Duodenal mucosa (tissue), 2 donors: Measurements from ENCODE around the gene GPR146.

ENCODE experiments used
- H3K27ac ChIP-seq: one replicate; pipeline ENCODE4 v1.7.0; 2013; ENCODE audit warnings: low read depth, low read length
- H3K27me3 ChIP-seq, 2 donors: one replicate each; pipeline ENCODE4 v1.7.0; 2013; ENCODE audit warnings: low read length in 2 of 2, control low read depth in 1 of 2; ENCODE audit not compliant: insufficient read depth in 2 of 2, control insufficient read depth in 1 of 2
- H3K36me3 ChIP-seq, 2 donors: one replicate each; pipeline ENCODE4 v1.7.0; 2013; ENCODE audit warnings: low read length in 2 of 2, control low read depth in 1 of 2; ENCODE audit not compliant: insufficient read depth in 2 of 2, control insufficient read depth in 1 of 2
- H3K4me1 ChIP-seq, 2 donors: one replicate each; pipeline ENCODE4 v1.7.0; 2013; ENCODE audit warnings: low read length in 2 of 2, control low read depth in 1 of 2; ENCODE audit not compliant: insufficient read depth in 2 of 2, control insufficient read depth in 1 of 2
- H3K4me3 ChIP-seq, 2 donors: one replicate each; pipeline ENCODE4 v1.7.0; 2013; ENCODE audit warnings: low read length in 2 of 2, low read depth in 1 of 2
- H3K9ac ChIP-seq, 2 donors: one replicate each; pipeline ENCODE4 v1.7.0; 2013; ENCODE audit warnings: low read length in 2 of 2, low read depth in 1 of 2
- H3K9me3 ChIP-seq, 2 donors: one replicate each; pipeline ENCODE4 v1.7.0; 2013; ENCODE audit warnings: low read length in 2 of 2, control low read depth in 1 of 2; ENCODE audit not compliant: control insufficient read depth in 1 of 2

Gene GPR146

GRCh38 chr7:1054861-1055450, 10.6 kb downstream of the GPR146 start:
- no peaks in the 10 kb centered on the region for H3K36me3 ChIP-seq
- no peaks in the 10 kb centered on the region for H3K9me3 ChIP-seq
- no peak overlapping the region for H3K9ac ChIP-seq
- no peaks in the 10 kb centered on the region for H3K27me3 ChIP-seq
- H3K4me3 ChIP-seq, result peak overlapping the region in 1 of 2 donors; percentile 10
- H3K27ac ChIP-seq, result no peak overlapping the region
- peaks cover 0 to 8% of the 10 kb centered on the region in 2 donors for H3K4me1 ChIP-seq

DNA sequence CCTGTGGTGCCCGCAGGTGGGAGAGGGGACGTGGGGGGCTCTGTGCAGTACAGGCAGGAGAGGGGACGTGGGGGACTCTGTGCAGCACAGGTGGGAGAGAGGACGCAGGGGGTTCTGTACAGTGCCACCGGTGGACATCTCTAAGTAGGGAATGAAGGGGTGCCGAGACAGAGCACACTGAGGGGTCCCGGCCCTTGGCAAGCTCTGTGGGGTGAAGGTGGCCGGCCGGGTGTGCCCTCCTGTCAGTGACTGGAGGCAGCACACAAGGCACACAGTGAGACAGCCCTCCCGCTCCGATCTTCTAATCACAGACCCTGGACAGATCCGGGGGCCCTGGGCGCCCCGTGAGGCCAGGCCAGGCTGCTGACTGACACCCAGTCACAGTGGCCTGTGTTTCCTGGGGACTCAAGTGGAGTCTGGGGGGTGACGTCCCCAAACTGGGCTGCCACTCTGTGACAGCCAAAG, 11.2 kb downstream of the GPR146 start:
- Histone ChIP-seq H3K27ac (no peak overlapping the region), H3K4me3 (peak overlapping the region in 1 of 2 donors; percentile 10), H3K27me3 (no peaks in the 10 kb centered on the region), H3K4me1 (peaks cover 6 to 8% of the 10 kb centered on the region in 2 donors), H3K9ac (no peak overlapping the region), H3K36me3 (no peaks in the 10 kb centered on the region), H3K9me3 (no peaks in the 10 kb centered on the region)

GRCh38 chr7:1055956-1056784, 11.8 kb downstream of the GPR146 start:
- H3K36me3 ChIP-seq, result no peaks in the 10 kb centered on the region
- H3K9ac ChIP-seq, result no peak overlapping the region
- no peaks in the 10 kb centered on the region for H3K27me3 ChIP-seq
- peaks cover 9 to 15% of the 10 kb centered on the region in 2 donors for H3K4me1 ChIP-seq
- no peaks in the 10 kb centered on the region for H3K9me3 ChIP-seq
- H3K4me3 ChIP-seq, result no peak overlapping the region
- H3K27ac ChIP-seq, result no peak overlapping the region

DNA sequence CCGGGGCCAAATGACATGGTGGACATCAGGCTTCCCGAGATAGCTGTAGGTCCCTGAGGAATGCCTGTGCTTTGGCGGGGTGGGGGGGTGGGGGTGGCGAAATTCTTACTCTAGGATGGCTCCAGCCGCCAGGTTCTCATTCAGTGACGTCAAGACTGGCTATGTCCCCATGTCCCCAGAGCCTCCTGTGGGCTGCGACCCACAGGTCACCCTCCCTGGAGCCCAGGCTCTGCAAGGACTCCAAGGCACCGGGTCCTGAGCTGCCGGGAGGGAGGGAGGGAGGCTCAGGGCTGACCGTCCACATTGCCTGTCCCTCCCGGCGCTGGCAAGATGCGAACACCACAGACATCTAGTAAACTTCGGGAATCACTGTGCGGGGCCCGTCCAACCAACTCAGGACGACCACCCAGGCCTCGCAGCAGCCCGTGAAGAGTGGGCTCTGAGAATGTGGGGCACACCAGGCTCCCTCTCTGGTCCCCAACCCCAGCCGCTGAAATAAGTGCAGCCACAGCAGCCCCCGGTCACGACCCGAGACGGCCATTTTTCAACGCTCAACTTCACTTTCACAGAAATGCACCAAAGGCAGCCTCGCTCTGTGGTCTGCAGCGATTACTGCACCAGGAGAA, 12.6 kb downstream of the GPR146 start:
- H3K9ac ChIP-seq, result no peak overlapping the region
- H3K4me1 ChIP-seq, result peaks cover 9 to 17% of the 10 kb centered on the region in 2 donors
- no peak overlapping the region for H3K27ac ChIP-seq
- no peaks in the 10 kb centered on the region for H3K36me3 ChIP-seq
- no peak overlapping the region for H3K4me3 ChIP-seq
- H3K27me3 ChIP-seq, result no peaks in the 10 kb centered on the region
- H3K9me3 ChIP-seq, result no peaks in the 10 kb centered on the region

GRCh38 chr7:1057416-1058291, 13.3 kb downstream of the GPR146 start:
- Histone ChIP-seq H3K27me3 (no peaks in the 10 kb centered on the region), H3K9ac (no peak overlapping the region), H3K4me3 (no peak overlapping the region), H3K36me3 (no peaks in the 10 kb centered on the region), H3K27ac (no peak overlapping the region), H3K4me1 (peaks cover 9 to 17% of the 10 kb centered on the region in 2 donors), H3K9me3 (no peaks in the 10 kb centered on the region)

DNA sequence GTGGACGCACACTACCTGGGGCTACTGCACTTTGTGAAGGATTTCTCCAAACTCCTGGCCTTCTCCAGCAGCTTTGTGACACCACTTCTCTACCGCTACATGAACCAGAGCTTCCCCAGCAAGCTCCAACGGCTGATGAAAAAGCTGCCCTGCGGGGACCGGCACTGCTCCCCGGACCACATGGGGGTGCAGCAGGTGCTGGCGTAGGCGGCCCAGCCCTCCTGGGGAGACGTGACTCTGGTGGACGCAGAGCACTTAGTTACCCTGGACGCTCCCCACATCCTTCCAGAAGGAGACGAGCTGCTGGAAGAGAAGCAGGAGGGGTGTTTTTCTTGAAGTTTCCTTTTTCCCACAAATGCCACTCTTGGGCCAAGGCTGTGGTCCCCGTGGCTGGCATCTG, 14.0 kb downstream of the GPR146 start:
- Histone ChIP-seq H3K36me3 (no peaks in the 10 kb centered on the region), H3K9ac (no peak overlapping the region), H3K27ac (no peak overlapping the region), H3K27me3 (no peaks in the 10 kb centered on the region), H3K4me3 (no peak overlapping the region), H3K4me1 (peaks cover 9 to 17% of the 10 kb centered on the region in 2 donors), H3K9me3 (no peaks in the 10 kb centered on the region)

- no peak overlapping the region for H3K9ac ChIP-seq
- H3K9me3 ChIP-seq, result no peaks in the 10 kb centered on the region
- no peak overlapping the region for H3K27ac ChIP-seq
- H3K36me3 ChIP-seq, result no peaks in the 10 kb centered on the region
- H3K4me3 ChIP-seq, result no peak overlapping the region
- H3K27me3 ChIP-seq, result no peaks in the 10 kb centered on the region
- H3K4me1 ChIP-seq, result peaks cover 9 to 17% of the 10 kb centered on the region in 2 donors
Observed at GRCh38 chr7:1058821-1059199, 14.5 kb downstream of the GPR146 start.

DNA sequence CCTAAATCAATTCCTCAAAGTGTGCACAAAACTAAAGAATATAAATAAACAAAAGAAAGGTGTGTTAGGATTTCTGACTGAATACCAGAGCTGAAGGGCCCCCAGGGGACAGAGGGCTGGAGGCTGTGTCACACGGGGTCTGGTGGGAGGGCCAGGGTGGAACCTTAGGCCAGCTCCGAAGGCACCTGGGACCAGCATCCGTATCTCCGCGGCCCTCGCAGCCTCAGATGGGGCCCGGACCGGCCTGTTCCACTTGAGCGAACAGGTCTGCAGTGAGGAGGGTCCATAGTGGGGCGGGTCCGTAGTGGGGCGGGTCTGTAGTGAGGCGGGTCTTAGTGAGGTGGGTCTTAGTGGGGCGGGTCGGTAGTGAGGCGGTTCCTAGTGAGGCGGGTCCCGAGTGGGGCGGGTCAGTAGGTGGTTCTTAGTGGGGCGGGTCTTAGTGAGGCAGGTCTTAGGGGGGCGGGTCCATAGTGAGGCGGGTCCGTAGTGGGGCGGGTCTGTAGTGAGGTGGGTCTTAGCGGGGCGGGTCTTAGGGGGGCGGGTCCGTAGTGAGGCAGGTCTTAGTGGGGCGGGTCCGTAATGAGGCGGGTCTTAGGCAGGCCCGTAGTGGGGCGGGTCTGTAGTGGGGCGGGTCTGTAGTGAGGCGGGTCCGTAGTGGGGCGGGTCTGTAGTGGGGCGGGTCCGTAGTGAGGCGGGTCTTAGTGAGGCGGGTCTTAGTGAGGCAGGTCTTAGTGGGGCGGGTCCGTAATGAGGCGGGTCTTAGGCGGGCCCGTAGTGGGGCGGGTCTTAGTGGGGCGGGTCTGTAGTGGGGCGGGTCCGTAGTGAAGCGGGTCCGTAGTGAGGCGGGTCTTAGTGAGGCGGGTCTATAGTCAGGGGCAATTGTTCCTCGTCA, 15.1 kb downstream of the GPR146 start:
- no peak overlapping the region for H3K9ac ChIP-seq
- no peak overlapping the region for H3K27ac ChIP-seq
- H3K4me1 ChIP-seq, result peaks cover 9 to 17% of the 10 kb centered on the region in 2 donors
- no peaks in the 10 kb centered on the region for H3K9me3 ChIP-seq
- no peaks in the 10 kb centered on the region for H3K36me3 ChIP-seq
- no peaks in the 10 kb centered on the region for H3K27me3 ChIP-seq
- peak overlapping the region in 1 of 2 donors; percentile 22 for H3K4me3 ChIP-seq
